ENCODE measurements around the gene ISG20.
"Not testable (repeated sequence)": the region's sequence is repeated elsewhere in the genome, so short reads cannot be mapped to it uniquely, and the experiment has no call there.

Gene ISG20

GRCh38 chr15:88619796-88620195 lies 19.0 kb upstream of the ISG20 start:
- no peak for DNase-seq

- peak; percentile 81 for DNase-seq
Measured at GRCh38 chr15:88620995-88621772, 17.6 kb upstream of the ISG20 start, which contains the start of gene AEN. AEN (plus strand) TSS chr15:88621340; CDS start chr15:88626210, 4,870 bp downstream.

GRCh38 chr15:88621789-88622604 lies 16.8 kb upstream of the ISG20 start:
- no peak for DNase-seq

DNA sequence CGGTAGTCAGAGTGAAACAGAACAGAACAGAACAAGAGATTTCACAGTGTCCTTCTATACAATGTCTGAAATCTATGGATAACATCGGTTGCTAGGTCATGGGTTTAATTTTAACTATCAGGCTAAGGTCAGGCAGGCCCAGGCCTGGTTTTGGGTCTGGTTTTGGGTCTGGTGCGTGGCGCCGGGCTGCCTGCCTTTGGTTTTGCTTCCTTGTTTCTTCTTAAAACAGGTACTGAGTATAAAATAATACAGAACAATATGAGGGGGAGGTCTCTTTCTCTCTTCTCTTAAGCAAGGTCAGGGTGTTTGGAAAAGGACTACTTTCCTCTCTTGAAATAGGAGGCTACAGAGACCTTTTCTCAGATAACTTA lies 16.2 kb upstream of the ISG20 start:
- DNase-seq: no peak

- no peak for DNase-seq
Measured at GRCh38 chr15:88623061-88623460, 15.8 kb upstream of the ISG20 start.

- DNase-seq: no peak
Measured at GRCh38 chr15:88623632-88624031, 15.2 kb upstream of the ISG20 start.

- no peak for DNase-seq
Measured at GRCh38 chr15:88624156-88624970, 14.5 kb upstream of the ISG20 start.

DNA sequence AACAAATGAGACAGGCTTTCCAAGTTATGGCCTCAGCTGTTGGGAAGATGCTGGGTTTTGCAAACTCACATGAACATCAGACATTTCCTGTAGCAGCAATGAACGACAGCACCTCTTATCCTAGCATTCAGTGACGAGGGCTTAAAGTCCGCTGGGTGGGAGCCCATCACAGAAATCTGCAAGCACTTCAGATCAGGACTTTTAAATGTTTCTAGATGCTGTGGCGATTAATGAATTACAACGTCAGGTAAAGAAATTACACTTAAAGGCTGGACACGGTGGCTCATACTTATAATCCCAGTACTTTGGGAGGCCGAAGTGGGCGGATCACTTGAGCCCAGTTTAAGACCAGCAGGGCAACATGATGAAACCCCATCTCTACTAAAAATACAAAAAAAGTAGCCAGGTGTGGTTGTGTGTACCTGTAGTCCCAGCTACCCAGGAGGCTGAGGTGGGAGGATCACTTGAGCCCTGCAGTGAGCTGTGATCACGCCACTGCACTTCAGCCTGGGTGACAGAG lies 13.8 kb upstream of the ISG20 start:
- DNase-seq: no peak

- DNase-seq: no peak
Measured at GRCh38 chr15:88625943-88626741, 12.7 kb upstream of the ISG20 start.

DNA sequence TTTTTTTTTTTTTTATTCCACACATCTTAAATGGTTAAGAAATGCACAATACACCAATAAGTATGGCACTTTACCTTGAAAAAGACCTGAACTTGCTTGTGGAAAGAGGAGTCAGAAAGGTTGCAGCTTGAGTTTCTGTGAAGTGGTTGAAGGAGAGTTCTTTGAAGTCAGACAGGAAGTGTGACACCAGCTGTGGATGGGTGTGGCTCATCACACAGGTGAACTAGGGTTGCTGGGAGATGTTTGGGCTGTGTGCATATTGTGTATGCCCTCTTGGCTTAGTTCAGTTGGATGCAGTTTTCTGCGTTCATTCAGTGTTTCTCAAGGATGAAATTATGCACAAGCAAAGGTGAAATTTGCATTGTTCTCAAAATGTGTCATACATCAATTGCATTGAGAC lies 11.4 kb upstream of the ISG20 start:
- no peak for DNase-seq

- DNase-seq: no peak
Measured at GRCh38 chr15:88628018-88628654, 10.7 kb upstream of the ISG20 start.

DNA sequence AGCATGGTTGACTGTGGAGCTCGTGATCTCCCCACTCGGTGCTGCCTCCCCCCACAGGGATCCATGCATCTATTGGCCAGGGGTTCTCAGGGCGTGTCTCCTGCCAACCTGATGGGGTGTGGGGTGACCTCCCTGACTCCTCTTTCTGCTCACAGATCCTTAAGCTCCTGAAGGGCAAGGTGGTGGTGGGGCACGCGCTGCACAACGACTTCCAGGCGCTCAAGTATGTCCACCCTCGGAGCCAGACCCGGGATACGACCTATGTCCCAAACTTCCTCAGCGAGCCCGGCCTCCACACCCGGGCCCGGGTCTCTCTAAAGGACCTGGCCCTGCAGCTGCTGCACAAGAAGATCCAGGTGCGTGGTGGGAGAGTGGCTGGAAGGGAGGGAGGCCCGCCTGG lies 9.7 kb upstream of the ISG20 start:
- DNase-seq: no peak

GRCh38 chr15:88630141-88630721 lies 8.6 kb upstream of the ISG20 start:
- no peak for DNase-seq

DNA sequence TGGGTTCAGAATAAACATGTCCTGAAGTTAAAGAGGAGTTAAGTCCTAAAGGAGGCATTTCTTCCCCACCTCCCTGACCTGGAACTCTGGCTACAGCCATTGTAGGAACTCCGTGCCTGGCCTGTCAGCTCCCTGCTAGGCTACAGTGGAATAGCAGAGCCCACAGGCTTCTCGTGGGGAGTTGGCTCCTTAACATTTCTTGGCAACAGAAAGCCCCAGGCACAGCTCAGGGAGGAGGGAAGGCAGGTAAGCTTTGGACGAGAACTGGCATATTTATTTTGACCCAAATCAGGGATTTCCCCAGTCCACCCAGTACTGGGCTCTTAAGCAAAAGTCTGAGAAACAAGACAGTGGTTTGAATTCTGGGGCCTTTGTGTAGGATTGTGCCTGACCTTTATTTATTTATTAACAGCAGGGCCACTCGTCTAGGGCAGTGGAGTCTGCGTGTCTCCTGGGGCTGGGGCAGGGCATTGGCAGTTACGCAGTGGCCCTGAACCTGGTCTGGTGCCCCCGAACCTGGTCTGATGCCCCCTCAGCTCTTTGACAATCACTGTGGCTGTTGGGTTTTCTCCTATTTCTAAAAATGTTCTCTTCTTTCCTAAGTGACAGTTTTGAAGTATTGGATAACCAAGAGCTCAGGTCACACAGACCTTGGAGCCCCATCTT lies 7.9 kb upstream of the ISG20 start:
- DNase-seq: no peak

DNA sequence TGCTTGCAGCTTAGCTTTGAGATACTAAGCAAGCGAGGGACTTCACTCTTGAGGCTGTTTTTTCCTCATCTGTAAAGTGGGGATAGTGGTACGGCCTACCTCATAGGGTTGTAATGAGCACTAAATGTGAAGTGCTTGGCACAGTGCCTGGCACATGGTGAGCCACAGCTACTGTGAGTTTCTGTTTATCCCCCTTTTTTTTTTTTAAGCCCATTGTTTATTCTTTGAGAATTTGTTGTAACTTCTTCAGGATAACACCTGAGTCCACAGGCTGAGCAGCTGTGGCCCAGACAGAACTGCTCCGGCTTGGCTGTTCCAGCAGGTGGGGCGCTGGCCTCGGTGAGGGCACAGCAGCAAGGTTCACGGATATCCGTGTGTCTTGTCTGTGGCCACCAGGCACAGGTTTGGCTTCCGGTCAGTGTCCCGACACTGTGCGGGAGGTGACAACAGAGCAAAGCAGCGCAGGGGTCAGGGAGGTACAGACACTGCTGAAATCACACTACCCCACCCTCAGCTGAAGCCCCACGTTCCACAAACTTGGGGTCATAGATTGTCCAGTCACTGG lies 7.3 kb upstream of the ISG20 start:
- no peak for DNase-seq

DNA sequence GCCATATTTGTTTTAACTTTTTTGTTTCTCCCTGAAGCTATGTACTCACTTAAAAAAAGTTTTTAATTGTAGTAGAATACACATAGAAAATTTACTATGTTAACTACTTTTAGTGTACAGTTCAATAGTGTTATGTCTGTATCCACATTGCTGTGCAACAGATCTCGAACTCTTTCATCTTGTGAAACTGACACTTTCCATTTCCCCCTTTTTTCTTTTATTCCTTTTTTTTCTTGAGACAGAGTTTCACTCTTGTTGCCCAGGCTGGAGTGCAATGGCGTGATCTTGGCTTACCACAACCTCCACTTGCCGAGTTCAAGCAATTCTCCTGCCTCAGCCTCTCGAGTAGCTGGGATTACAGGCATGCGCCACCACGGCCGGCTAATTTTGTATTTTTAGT lies 6.0 kb upstream of the ISG20 start:
- not testable (repeated sequence) for DNase-seq

DNA sequence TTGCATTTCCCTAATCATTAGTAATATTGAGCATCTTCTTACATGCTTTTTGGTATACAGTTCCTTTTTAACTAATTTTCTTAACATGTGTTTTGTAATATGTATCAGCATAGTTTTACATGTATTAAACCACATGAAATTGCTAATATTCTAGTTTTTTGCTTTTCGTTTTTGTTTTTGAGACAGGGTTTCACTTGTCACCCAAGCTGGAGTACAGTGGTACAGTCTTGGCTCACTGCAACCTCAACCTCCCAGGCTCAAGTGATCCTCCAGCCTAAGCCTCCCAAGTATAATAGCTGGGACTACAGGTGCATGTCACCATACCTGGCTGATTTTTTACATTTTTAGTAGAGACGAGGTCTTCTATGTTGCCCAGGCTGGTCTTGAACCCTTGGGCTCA lies 4.4 kb upstream of the ISG20 start:
- DNase-seq: no peak

GRCh38 chr15:88635318-88635717 lies 3.5 kb upstream of the ISG20 start:
- DNase-seq: no peak

- no peak for DNase-seq
Measured at GRCh38 chr15:88636050-88636449, 2.8 kb upstream of the ISG20 start.

- no peak for DNase-seq
Measured at GRCh38 chr15:88636654-88637053, 2.2 kb upstream of the ISG20 start.

All from KG1 (cell line).